Breast epithelium (tissue), 4 donors: ENCODE data around the gene HOXB7. TPM values are rescaled to one million over a fixed set of nuclear protein-coding genes. Genes with fewer than 3 reads are reported as not detected.

Experiments
- DNase-seq, 2 donors: peaks; one replicate each; pipeline ENCODE4 v3.0.0-alpha.2; 2019; ENCODE audit warnings: low spot score in 2 of 2
- H3K27ac ChIP-seq, 2 donors: fragments of 200-600 bp; sonication (generic) in 1 of 2; one replicate each; pipeline ENCODE4 v1.5.1; 2016 to 2019; ENCODE audit warnings: mild to moderate bottlenecking in 1 of 2
- H3K27me3 ChIP-seq, 2 donors: fragments of 200-600 bp; sonication (generic) in 1 of 2; one replicate each; pipeline versions ENCODE4 v1.5.1 to v1.6.0; 2017 to 2019; ENCODE audit warnings: control low read depth in 1 of 2, mild to moderate bottlenecking in 1 of 2
- H3K36me3 ChIP-seq: fragments of 200-600 bp; one replicate; pipeline ENCODE4 v1.5.1; 2019
- H3K4me1 ChIP-seq, 2 donors: fragments of 200-600 bp; sonication (generic); one replicate each; pipeline ENCODE4 v1.5.1; 2016 to 2019; ENCODE audit warnings: control low read depth in 1 of 2
- H3K4me3 ChIP-seq, 3 donors: fragments of 200-600 bp; sonication (generic); 1 replicate in 2 of 3; 2 replicates in 1 of 3; pipeline ENCODE4 v1.5.1; 2016 to 2019; ENCODE audit warnings: mild to moderate bottlenecking in 3 of 3, moderate library complexity in 2 of 3
- H3K9me3 ChIP-seq, 2 donors: fragments of 200-600 bp; sonication (generic) in 1 of 2; one replicate each; pipeline ENCODE4 v1.5.1; 2016 to 2019; ENCODE audit warnings: control low read depth in 1 of 2
- CTCF ChIP-seq, 3 donors: fragments of 450-650 bp; IDR thresholded peaks; one replicate each; pipeline ENCODE4 v1.5.1; 2016 to 2017; ENCODE audit warnings: antibody characterized with exemption in 3 of 3, mild to moderate bottlenecking in 3 of 3, moderate library complexity in 3 of 3
- POLR2A ChIP-seq: fragments of 450-650 bp; IDR thresholded peaks from one replicate; pipeline ENCODE4 v1.6.1; 2016; ENCODE audit warnings: antibody characterized with exemption, mild to moderate bottlenecking, moderate library complexity
- POLR2AphosphoS5 ChIP-seq, 3 donors: sonication (generic); formaldehyde crosslinking; IDR thresholded peaks; one replicate each; pipeline ENCODE4 v1.6.1; 2017; ENCODE audit warnings: antibody characterized with exemption in 3 of 3
- intact Hi-C: fragments of 100-400 bp; cut with DNase I; formaldehyde crosslinking; loops from one replicate; pipeline ENCODE4 v1.15.1; 2023; ENCODE audit warnings: low total_unique reads
- total RNA-seq, 3 donors: library from RNA; depleted of rRNA; stranded (reverse); fragments of >200 nt; gene quantifications; one replicate each; pipeline ENCODE4 v1.1.0, GENCODE V29; 2016

Gene HOXB7
- total RNA-seq, 3 donors from 2014 or later = 1.5 to 16.8 (median 4.3) TPM

GRCh38 chr17:48603959-48604769, 6.7 kb downstream of the HOXB7 start:
- DNase-seq = no peak
- H3K4me1 ChIP-seq = no peaks in the 10 kb centered on the region
- intact Hi-C loops = no loop called here
- peak overlapping the region in 1 of 2 donors; percentile 82 for H3K27ac ChIP-seq
- no peaks in the 10 kb centered on the region for H3K9me3 ChIP-seq
- peaks cover 3 to 97% of the 10 kb centered on the region in 2 donors for H3K27me3 ChIP-seq
- TF ChIP-seq CTCF (IDR thresholded peaks at IDR 0.05) (no peak), POLR2A (no peak), POLR2AphosphoS5 (IDR thresholded peaks at IDR 0.05) (no peak)
- peak overlapping the region; percentile 28 to 55 (median 52) for H3K4me3 ChIP-seq
- no peaks in the 10 kb centered on the region for H3K36me3 ChIP-seq

DNA sequence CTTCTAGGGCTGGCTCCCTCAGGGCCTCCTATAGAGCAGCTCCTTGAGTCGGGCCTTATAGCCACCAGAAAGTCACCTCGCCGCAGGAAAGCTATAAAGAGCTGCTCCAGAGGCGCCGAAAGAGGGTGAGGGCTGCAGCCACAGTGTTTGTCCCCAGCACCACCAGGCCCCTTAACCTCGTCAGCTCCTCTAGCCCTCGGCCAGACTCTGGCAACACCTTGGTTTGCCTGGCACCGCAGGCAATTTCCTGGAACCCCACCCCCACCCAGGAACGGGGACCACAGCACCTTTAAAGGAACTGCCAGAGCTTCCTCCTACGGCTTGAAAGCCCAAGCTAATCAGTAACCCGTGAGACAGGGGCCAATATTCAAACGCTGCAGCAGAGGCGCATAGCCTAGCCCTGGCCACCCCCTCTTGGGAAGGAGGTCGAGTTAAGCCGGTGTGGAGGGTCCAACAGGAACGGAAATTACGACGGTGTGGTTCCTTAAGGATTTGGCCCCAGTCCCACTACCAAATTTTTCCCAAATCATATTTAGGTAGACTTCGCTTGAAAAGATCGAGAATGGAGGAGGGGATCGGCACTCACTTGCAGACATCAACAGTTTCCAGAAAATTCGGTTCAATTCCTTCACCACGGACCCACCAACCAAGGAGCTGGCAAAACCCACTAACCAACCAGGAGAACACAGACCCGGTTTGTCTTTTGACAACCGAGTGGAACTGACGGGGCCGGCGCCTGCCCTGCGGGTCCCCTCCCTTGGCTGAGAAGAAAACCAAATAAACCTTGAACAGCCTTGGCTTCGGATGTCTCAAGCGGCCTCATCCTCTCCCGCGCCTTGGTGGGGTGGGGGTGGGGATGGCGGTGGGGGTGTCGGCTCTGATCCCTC, 9.0 kb downstream of the HOXB7 start:
- intact Hi-C loops = no loop called here
- Histone ChIP-seq H3K4me3 (peak overlapping the region; percentile 28 to 52 (median 48)), H3K36me3 (no peaks in the 10 kb centered on the region), H3K27me3 (peaks cover 3 to 100% of the 10 kb centered on the region in 2 donors), H3K9me3 (no peaks in the 10 kb centered on the region), H3K4me1 (peaks cover 0 to 10% of the 10 kb centered on the region in 2 donors), H3K27ac (no peak overlapping the region)
- DNase-seq = no peak
- TF ChIP-seq POLR2A (no peak), CTCF (IDR thresholded peaks at IDR 0.05) (no peak), POLR2AphosphoS5 (IDR thresholded peaks at IDR 0.05) (no peak)

GRCh38 chr17:48601207-48601538, 9.6 kb downstream of the HOXB7 start:
- TF ChIP-seq POLR2A (no peak), POLR2AphosphoS5 (IDR thresholded peaks at IDR 0.05) (no peak), CTCF (IDR thresholded peaks at IDR 0.05) (no peak)
- no peaks in the 10 kb centered on the region for H3K36me3 ChIP-seq
- H3K4me3 ChIP-seq = no peak overlapping the region
- H3K27me3 ChIP-seq = peaks cover under 1 to 100% of the 10 kb centered on the region in 2 donors
- H3K4me1 ChIP-seq = peaks cover 0 to 10% of the 10 kb centered on the region in 2 donors
- intact Hi-C loops = no loop called here
- H3K27ac ChIP-seq = no peak overlapping the region
- no peak for DNase-seq
- H3K9me3 ChIP-seq = no peaks in the 10 kb centered on the region

DNA sequence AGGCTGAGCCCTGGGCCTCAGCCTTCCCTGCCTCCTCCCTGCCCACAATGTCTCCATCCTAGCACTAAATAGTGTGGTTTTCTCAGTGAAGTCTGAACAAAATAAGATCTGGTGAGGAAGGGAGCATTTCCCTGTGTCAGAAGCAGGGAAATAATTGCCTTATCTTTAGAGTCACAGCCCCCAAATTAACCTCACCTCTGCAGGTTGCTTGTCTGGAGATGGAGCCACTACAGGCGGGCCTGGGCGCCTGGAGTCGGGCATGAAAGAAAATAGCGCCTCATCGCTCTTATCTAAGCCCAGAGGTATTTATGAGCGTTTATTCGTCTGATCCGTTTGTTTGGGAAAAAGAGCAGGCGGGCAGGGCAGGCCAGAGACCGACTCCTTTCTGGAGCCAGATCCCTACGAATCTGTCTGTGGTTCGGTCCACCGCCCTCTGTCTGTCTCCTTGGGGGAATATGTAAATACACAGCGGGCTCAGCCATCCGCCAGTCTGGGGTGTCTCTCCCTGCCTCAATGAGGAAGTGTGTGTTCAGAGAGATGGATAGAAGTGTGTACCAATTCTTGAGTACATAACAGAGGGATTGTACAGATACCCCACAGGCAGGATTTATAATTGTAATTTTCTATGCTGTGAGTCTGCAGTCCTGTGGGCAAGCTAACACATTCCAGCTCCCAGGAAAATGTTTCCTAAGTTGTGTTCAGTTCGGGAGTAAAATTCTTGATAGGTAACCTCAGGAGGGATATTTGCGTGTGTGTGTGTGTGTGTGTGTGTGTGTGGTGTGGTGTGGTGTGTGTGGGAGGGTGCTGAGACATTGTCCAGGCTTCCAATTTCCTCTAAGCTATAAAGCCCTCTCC, 10.3 kb downstream of the HOXB7 start:
- peaks cover 0 to 10% of the 10 kb centered on the region in 2 donors for H3K4me1 ChIP-seq

More for the DNA sequence above, 10.3 kb downstream of the HOXB7 start:
- TF ChIP-seq POLR2AphosphoS5 (IDR thresholded peaks at IDR 0.05) (no peak), POLR2A (no peak), CTCF (IDR thresholded peaks at IDR 0.05) (no peak)
- Histone ChIP-seq H3K9me3 (no peaks in the 10 kb centered on the region), H3K27ac (no peak overlapping the region), H3K27me3 (peaks cover 0 to 99% of the 10 kb centered on the region in 2 donors), H3K36me3 (no peaks in the 10 kb centered on the region), H3K4me3 (no peak overlapping the region)
- intact Hi-C loops = no loop called here
- DNase-seq = no peak
